AG09309 (cell line): ENCODE measurements around the gene SEMA3E.

Experiments used
- DNase-seq: peaks from one replicate; pipeline ENCODE4 v3.0.0-alpha.2; 2010; ENCODE audit warnings: low read depth
- H3K4me3 ChIP-seq: 2 replicates; pipeline ENCODE4 v1.5.1; 2011; ENCODE audit warnings: mild to moderate bottlenecking, low read depth, low read length, moderate library complexity; ENCODE audit not compliant: control insufficient read depth
- CTCF ChIP-seq: IDR thresholded peaks from 2 replicates; pipeline ENCODE4 v1.5.1; 2011; ENCODE audit warnings: mild to moderate bottlenecking, low read depth, low read length, inconsistent platforms; ENCODE audit not compliant: insufficient read depth, control insufficient read depth; ENCODE audit errors: missing control alignments

The SEMA3E gene

GRCh38 chr7:83413424-83413823, 235.5 kb downstream of the SEMA3E start:
- no peak for DNase-seq
- TF ChIP-seq CTCF = no peak
- H3K4me3 ChIP-seq = no peak overlapping the region

- TF ChIP-seq CTCF = peak; percentile 66
- DNase-seq = peak; percentile 14
- no peak overlapping the region for H3K4me3 ChIP-seq
Observed at GRCh38 chr7:83410989-83411591, 237.8 kb downstream of the SEMA3E start.

- no peak for TF ChIP-seq CTCF
- H3K4me3 ChIP-seq = no peak overlapping the region
- no peak for DNase-seq
Observed at GRCh38 chr7:83394776-83395175, 254.2 kb downstream of the SEMA3E start.

- TF ChIP-seq CTCF = no peak
- no peak overlapping the region for H3K4me3 ChIP-seq
- DNase-seq = no peak
Observed at GRCh38 chr7:83388436-83388835, 260.5 kb downstream of the SEMA3E start.

- H3K4me3 ChIP-seq = no peak overlapping the region
- DNase-seq = no peak
- no peak for TF ChIP-seq CTCF
Observed at GRCh38 chr7:83366629-83367028, 282.3 kb downstream of the SEMA3E start.

- no peak for DNase-seq
- TF ChIP-seq CTCF = peak; percentile 18
- no peak overlapping the region for H3K4me3 ChIP-seq
Observed at GRCh38 chr7:83365746-83366145, 283.2 kb downstream of the SEMA3E start.
